Neural crest cell (in vitro differentiated cells): ENCODE measurements around the gene CDH13. TPM values are rescaled to one million over a fixed set of nuclear protein-coding genes. Genes with fewer than 3 reads are reported as not detected.

Source experiments
- DNase-seq: peaks from one replicate; pipeline ENCODE4 v3.0.0; 2021; ENCODE audit warnings: low read depth, mixed read lengths, low spot score
- H3K27ac Mint-ChIP-seq: one replicate; pipeline ENCODE4 v1.8.0; 2021; ENCODE audit warnings: mild to moderate bottlenecking, mixed read lengths; ENCODE audit not compliant: unreplicated experiment
- H3K27me3 Mint-ChIP-seq: 2 replicates; pipeline ENCODE4 v1.8.0; 2021; ENCODE audit warnings: low read depth, mild to moderate bottlenecking, mixed read lengths
- H3K36me3 Mint-ChIP-seq: 2 replicates; pipeline ENCODE4 v1.8.0; 2021; ENCODE audit warnings: low read depth, mild to moderate bottlenecking, mixed read lengths
- H3K4me1 Mint-ChIP-seq: 2 replicates; pipeline ENCODE4 v1.8.0; 2021; ENCODE audit warnings: mixed read lengths
- H3K4me3 Mint-ChIP-seq: one replicate; pipeline ENCODE4 v1.8.0; 2021; ENCODE audit warnings: mild to moderate bottlenecking, mixed read lengths
- H3K9me3 Mint-ChIP-seq: 2 replicates; pipeline ENCODE4 v1.8.0; 2021; ENCODE audit warnings: mixed read lengths
- total RNA-seq: library from RNA; stranded (reverse); gene quantifications from 2 replicates; pipeline ENCODE4 v1.2.1, GENCODE V29; 2021
- TF ChIP-seq, protein P1 (sequence below): fragments of 200-600 bp; sonication (generic); conservative IDR thresholded peaks from 2 replicates; pipeline ENCODE4 v1.5.0; 2021; ENCODE audit warnings: antibody characterized with exemption, mild to moderate bottlenecking

Gene CDH13
- total RNA-seq, 1 donor from 2014 or later: 1.1 TPM

- no peak overlapping the region for H3K4me3 Mint-ChIP-seq
- no peak overlapping the region for H3K27ac Mint-ChIP-seq
- H3K36me3 Mint-ChIP-seq: no peaks in the 10 kb centered on the region
- TF ChIP-seq, protein P1, sequence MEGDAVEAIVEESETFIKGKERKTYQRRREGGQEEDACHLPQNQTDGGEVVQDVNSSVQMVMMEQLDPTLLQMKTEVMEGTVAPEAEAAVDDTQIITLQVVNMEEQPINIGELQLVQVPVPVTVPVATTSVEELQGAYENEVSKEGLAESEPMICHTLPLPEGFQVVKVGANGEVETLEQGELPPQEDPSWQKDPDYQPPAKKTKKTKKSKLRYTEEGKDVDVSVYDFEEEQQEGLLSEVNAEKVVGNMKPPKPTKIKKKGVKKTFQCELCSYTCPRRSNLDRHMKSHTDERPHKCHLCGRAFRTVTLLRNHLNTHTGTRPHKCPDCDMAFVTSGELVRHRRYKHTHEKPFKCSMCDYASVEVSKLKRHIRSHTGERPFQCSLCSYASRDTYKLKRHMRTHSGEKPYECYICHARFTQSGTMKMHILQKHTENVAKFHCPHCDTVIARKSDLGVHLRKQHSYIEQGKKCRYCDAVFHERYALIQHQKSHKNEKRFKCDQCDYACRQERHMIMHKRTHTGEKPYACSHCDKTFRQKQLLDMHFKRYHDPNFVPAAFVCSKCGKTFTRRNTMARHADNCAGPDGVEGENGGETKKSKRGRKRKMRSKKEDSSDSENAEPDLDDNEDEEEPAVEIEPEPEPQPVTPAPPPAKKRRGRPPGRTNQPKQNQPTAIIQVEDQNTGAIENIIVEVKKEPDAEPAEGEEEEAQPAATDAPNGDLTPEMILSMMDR: no peak
- peaks cover 3% of the 10 kb centered on the region for H3K27me3 Mint-ChIP-seq
- H3K4me1 Mint-ChIP-seq: peaks cover 10% of the 10 kb centered on the region
- peaks cover 5% of the 10 kb centered on the region for H3K9me3 Mint-ChIP-seq
- no peak for DNase-seq
Measured at GRCh38 chr16:83045790-83046189, 419.0 kb downstream of the CDH13 start.

- Mint-ChIP-seq H3K9me3 (peaks cover 8% of the 10 kb centered on the region), H3K27me3 (peaks cover 3% of the 10 kb centered on the region), H3K4me3 (no peak overlapping the region), H3K27ac (no peak overlapping the region), H3K36me3 (no peaks in the 10 kb centered on the region), H3K4me1 (peaks cover 10% of the 10 kb centered on the region)
- TF ChIP-seq, protein P1: no peak
- no peak for DNase-seq
Measured at GRCh38 chr16:83046664-83047063, 419.9 kb downstream of the CDH13 start.

GRCh38 chr16:83051451-83051850, 424.7 kb downstream of the CDH13 start:
- Mint-ChIP-seq H3K4me1 (peaks cover 10% of the 10 kb centered on the region), H3K9me3 (peaks cover 10% of the 10 kb centered on the region), H3K27ac (no peak overlapping the region), H3K4me3 (no peak overlapping the region), H3K36me3 (no peaks in the 10 kb centered on the region), H3K27me3 (peaks cover 3% of the 10 kb centered on the region)
- DNase-seq: no peak
- TF ChIP-seq, protein P1: no peak

DNA sequence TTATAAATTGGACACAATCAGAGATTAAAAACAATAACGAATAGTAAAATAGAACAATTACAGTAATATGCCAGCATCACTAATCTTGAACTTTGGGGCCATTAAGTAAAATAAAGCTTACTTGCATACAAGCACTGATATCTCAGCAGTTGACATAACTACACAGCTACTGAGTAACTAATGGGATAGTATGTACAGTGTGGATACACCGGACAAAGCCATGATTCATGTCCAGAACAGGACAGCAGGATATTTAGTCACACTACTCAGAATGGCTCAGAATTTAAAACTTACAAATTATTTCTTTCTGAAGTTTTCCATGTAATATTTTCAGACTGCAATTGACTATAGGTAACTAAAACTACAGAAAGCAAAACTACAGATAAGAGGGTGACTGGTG, 427.5 kb downstream of the CDH13 start:
- H3K36me3 Mint-ChIP-seq: no peaks in the 10 kb centered on the region
- no peak overlapping the region for H3K27ac Mint-ChIP-seq
- H3K27me3 Mint-ChIP-seq: no peaks in the 10 kb centered on the region
- peaks cover 10% of the 10 kb centered on the region for H3K9me3 Mint-ChIP-seq
- no peak for DNase-seq
- no peak overlapping the region for H3K4me3 Mint-ChIP-seq
- TF ChIP-seq, protein P1: no peak
- H3K4me1 Mint-ChIP-seq: peaks cover 4% of the 10 kb centered on the region

- TF ChIP-seq, protein P1: no peak
- no peak for DNase-seq
- peaks cover 4% of the 10 kb centered on the region for H3K4me1 Mint-ChIP-seq
- no peaks in the 10 kb centered on the region for H3K27me3 Mint-ChIP-seq
- H3K4me3 Mint-ChIP-seq: no peak overlapping the region
- no peaks in the 10 kb centered on the region for H3K36me3 Mint-ChIP-seq
- H3K9me3 Mint-ChIP-seq: peaks cover 2% of the 10 kb centered on the region
- H3K27ac Mint-ChIP-seq: no peak overlapping the region
Measured at GRCh38 chr16:83058376-83058775, 431.6 kb downstream of the CDH13 start.

GRCh38 chr16:83059237-83059636, 432.5 kb downstream of the CDH13 start:
- TF ChIP-seq, protein P1: no peak
- no peak overlapping the region for H3K4me3 Mint-ChIP-seq
- H3K36me3 Mint-ChIP-seq: no peaks in the 10 kb centered on the region

More at GRCh38 chr16:83059237-83059636, 432.5 kb downstream of the CDH13 start:
- no peaks in the 10 kb centered on the region for H3K27me3 Mint-ChIP-seq
- no peak for DNase-seq
- H3K9me3 Mint-ChIP-seq: peaks cover 2% of the 10 kb centered on the region
- H3K27ac Mint-ChIP-seq: no peak overlapping the region
- H3K4me1 Mint-ChIP-seq: peaks cover 4% of the 10 kb centered on the region
